Forelimb muscle (tissue), 1 donor: ENCODE data around the gene SLC1A4. TPM values are rescaled to one million over a fixed set of nuclear protein-coding genes. Genes with fewer than 3 reads are reported as not detected.
"Not testable (repeated sequence)": the region's sequence is repeated elsewhere in the genome, so short reads cannot be mapped to it uniquely, and the experiment has no call there.

ENCODE experiments used
- DNase-seq: peaks from one replicate; pipeline ENCODE4 v3.0.0-alpha.2; 2013; ENCODE audit warnings: low read depth
- polyA plus RNA-seq: library from polyadenylated mRNA; unstranded; fragments of 120-200 nt; gene quantifications from one replicate; pipeline ENCODE4 v1.2.1, GENCODE V29; 2013; ENCODE audit not compliant: insufficient read length

SLC1A4 gene
- polyA plus RNA-seq, 1 donor = 14.3 TPM

- DNase-seq = no peak
These were observed 37.0 kb downstream of the SLC1A4 start for GRCh38 chr2:65026154-65026553.

- no peak for DNase-seq
These were observed 37.7 kb downstream of the SLC1A4 start for GRCh38 chr2:65026704-65027464.

- no peak for DNase-seq
These were observed 38.5 kb downstream of the SLC1A4 start for GRCh38 chr2:65027616-65028244.

GRCh38 chr2:65030476-65031332, 41.5 kb downstream of the SLC1A4 start:
- no peak for DNase-seq

- no peak for DNase-seq
These were observed 42.3 kb downstream of the SLC1A4 start for GRCh38 chr2:65031341-65032018.

- DNase-seq = no peak
These were observed 43.1 kb downstream of the SLC1A4 start for GRCh38 chr2:65032019-65032975.

DNA sequence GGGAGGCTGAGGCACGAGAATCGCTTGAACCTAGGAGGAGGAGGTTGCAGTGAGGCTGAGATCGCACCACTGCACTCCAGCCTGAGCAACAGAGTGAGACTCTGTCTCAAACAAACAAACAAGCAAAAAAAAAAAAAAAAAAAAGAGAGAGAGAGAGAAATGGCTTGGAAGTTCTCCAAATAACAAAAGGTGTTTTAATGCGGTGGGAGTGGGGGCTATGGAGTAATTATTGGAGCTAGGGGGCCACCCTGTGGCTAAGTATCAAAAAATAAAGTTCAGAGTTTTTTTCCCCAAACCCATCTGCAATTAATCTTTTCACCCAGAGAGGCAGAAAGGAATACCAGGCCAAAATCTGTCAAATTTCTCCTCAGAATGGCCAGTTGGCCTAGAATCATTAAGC, 44.0 kb downstream of the SLC1A4 start:
- DNase-seq = no peak

- not testable (repeated sequence) for DNase-seq
These were observed 44.5 kb downstream of the SLC1A4 start for GRCh38 chr2:65033667-65034066.

DNA sequence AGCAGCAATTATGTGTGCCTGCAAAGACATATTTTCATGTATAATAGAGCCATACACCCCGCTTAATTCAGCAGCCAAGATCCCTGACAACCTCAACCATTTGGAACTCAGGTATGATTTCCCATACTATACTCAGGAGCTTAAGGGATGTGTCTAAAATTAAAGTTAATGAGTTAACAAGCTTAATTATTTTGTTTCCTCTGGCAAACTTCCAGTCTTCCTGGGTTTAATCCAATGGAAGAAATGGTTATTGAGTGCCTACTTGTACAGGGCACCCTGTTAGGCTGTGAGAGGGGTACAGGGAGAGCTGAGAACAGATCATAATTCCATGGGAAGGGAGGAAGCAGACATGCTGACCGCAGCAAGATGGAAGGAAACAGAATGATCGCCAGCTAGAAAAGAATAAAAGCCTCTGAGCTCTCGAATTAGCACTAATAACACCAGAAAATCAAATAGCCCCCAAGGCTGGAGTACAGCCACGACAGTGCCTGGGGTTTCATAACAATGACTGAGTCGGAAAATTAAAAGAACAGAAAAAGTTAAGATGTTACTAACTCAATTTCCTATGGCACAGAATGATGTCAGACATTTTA, 46.2 kb downstream of the SLC1A4 start:
- DNase-seq = no peak

- no peak for DNase-seq
These were observed 48.0 kb downstream of the SLC1A4 start for GRCh38 chr2:65037178-65037577.

- DNase-seq = no peak
These were observed 50.4 kb downstream of the SLC1A4 start for GRCh38 chr2:65039640-65040039.

DNA sequence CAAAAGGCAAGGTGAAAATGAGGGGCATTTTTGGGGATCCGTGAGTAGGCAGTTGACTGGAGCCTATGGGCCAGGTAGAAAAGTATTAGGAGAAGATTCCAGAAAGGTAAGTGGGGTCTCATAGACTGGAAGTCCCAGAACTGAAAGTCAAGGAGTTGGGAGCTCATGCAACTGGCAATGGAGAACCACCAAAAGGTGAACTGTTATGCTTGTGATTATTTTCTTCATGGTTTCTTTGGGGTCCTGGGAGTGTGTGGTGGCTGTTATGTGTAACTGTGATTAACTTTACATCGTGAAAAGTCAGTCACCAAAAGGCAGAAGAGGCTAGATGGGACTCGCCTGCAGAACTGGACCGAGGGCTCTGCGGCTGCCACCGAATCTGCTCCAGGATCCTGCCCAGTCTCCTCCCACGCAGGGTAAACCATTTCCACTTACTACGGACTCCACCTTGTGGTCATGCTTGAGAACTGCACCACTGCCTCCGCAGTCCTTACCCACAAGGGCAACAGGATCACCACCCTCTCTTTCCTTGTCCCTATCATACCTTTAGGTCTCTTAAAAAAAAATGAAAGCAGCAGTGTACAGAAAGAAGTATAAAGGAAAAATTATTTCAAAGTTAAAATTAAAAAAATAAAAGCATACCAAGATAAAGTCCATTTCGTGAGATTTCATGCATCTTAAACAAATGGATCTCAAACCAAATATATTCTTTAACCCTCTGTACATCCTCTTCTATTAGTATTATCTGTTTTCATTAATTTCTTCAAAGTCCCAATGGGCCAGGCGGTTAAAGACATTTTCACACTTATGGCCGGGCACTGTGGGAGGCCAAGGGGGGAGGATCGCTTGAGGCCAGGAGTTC, 51.4 kb downstream of the SLC1A4 start:
- DNase-seq = peak; percentile 65

- no peak for DNase-seq
These were observed 53.8 kb downstream of the SLC1A4 start for GRCh38 chr2:65043001-65043400.

- DNase-seq = no peak
These were observed 55.0 kb downstream of the SLC1A4 start for GRCh38 chr2:65044097-65044735.

DNA sequence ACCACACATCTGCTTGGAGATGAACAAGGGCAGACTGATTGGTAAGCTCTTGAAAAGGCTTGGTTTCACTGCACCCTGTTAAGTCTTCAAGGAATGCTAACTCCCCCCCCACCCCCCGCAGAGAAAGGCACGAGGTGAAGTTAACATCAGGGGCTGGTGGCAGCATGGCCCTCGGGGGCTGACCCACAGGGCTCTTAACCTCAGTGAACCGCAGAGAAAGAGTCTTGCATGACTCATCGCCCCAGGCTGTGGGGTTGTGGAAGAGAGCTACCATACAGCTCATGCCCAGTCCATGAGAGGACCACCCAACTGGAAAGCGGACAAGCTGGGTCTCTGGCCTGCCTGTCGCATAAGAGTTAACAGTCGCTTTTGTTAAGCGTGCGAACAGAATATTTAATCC, 56.5 kb downstream of the SLC1A4 start:
- DNase-seq = no peak

- no peak for DNase-seq
These were observed 57.6 kb downstream of the SLC1A4 start for GRCh38 chr2:65046633-65047407.

DNA sequence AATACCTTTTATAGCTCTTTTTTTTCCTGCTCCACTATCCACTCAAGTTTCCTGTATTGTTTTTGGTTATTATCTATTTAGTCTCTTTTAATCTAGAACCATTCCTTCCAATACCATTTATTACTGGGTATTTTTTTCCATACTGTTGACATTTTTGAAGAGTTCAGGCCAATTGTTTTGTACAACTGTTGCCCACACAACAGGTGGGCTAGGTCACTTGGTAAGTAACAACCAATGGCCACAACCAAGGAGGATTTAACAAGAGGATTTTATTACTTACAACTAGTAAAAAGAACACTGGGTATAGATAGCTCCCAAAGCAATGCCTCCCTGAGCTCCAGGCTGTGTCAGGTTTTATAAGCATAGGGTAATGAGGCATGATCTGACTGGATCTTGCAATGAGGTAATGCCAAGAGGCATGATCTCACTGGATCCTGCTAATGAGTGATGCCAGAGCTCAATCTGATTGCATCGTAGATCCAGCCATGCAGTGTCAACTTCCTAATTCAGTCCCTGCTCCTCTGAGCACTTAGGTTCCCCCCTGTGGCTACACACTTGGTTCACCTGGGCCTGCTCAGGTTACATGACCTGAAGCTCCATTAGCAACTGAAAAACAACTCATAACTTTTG, 59.9 kb downstream of the SLC1A4 start:
- DNase-seq = no peak

DNA sequence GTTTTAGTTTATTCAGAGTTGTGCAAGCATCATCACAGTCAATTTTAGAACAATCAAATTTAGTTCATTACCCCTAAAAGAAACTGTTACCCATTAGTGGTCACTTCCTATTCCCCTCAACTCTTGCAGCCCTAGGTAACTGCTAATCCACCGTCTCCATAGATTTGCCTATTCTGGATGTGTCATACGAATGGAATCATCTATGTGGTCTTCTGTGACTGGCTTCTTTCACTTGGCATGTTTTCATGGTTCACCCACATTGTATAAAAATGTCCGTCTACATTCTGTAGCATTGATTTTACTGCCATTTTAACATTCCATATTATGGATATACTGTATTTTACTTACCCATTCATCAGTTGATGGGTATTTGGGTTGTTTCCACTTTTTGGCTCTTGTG, 61.7 kb downstream of the SLC1A4 start:
- no peak for DNase-seq
